CD4-positive, alpha-beta T cell treated with Interleukin-4 for 4 hours (primary cell): ENCODE data around the gene CENPP.
"Not testable (repeated sequence)": the region's sequence is repeated elsewhere in the genome, so short reads cannot be mapped to it uniquely, and the experiment has no call there.

ENCODE experiments used
- DNase-seq: peaks from one replicate; pipeline ENCODE4 v3.0.0-alpha.2; 2020

Gene CENPP

DNA sequence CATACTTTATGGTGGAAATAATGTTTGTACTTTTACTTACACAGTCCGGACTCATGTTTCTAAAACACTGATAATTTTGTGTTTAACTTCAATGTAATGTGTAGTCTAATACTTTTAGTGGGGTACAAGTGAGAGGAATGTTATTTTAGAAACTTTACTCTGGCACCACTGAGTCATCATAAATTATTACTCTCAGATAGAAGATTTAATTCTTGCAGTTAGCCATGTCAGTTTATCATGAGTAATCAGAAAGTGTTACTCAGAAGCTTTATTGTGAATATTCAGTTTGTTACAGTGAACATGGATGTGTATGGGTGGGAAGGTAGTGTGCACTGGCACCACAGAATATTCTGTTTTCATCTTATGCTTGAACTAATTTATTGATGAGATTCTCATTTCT, 58.6 kb downstream of the CENPP start:
- no peak for DNase-seq

DNA sequence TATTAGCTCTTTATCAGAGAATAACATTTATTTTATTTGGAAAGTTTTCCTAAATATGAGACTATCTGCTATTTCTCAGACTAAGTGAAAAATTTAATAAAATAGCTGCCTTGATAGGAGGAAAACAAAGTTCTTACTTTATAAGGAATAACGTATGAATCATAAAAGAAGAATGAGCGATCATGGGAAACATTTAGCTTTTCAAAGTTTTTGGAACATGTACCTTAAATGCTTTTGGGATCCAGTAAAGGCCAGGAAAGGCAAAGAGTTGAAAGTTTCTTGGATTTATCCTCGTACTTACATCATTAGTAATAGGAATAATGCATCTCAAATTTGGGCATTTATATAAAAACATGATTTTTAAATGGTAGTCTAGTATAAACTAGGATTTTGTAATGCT, 59.2 kb downstream of the CENPP start:
- DNase-seq = no peak

DNA sequence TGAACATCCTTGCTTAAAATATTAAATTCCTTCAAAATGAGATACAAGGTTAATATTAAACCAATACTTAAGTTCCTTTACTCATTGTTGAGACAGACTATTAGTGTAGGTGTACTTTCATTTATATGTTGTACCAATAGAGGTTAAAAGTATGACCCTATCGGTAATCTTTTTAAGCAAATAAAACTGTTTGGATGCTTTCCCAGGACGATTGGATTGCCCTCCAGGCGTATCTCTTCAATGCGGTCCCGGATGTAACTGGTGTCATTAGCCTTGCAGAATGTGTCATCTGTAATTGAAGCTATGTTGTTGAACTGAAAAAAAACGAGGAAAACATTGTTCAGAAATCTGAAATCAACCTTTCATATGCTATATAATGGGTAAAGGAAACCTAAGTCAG, 59.7 kb downstream of the CENPP start:
- DNase-seq = no peak

DNA sequence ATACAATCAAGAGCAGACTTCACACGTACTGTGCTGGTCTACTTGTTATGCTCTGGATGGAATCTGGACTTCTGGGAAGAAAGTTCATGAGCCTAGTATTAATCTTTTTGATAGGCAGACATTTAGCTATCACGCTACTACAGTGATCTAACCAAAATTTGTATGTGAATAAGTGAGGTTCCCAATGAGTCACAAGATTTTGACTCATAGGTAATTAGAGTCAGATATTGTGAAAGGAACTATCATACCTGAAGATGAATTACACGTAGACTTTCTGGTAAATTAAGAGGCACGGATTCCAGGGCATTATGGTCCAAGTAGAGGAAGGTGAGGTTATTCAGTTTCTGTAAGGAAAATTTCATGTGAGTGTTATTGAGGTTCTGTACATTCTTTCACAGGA, 60.2 kb downstream of the CENPP start:
- no peak for DNase-seq

DNA sequence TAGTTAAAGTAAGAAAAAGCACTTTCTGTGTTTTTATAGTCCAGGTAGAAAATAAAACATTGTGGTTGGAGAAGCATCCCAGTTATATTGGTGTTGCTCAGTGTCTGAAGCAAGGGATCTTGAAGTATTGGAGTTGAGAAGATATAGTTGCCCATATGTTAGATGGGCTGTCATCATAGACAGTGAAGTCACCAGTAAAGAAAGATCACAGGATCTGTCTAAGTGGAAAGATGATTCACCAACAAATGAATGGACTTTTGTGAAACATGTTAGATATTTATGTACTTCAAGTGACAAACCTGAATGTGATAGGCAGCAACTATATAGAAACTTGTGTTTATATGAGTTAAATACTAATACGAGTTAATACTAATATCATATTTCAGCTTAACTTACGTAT, 66.9 kb downstream of the CENPP start:
- DNase-seq = no peak

DNA sequence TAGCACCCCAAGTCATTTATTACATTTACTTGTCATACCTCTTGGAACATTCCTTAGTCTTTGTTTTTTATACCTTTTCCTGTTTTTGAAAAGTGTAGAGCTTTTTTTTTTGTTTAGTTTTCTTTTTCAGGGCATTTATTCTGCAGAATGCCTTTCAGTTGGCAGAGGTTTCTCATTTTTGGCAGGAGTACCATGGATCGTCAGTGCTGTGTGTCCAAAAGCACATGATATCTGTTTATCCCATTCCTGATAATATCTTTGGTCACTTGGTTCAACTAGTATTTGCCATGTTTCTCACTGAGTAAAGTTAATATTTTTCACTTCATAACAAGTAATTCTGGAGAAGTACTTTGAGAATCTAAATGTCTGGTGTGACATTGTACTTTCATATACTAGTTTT, 67.9 kb downstream of the CENPP start:
- no peak for DNase-seq

DNA sequence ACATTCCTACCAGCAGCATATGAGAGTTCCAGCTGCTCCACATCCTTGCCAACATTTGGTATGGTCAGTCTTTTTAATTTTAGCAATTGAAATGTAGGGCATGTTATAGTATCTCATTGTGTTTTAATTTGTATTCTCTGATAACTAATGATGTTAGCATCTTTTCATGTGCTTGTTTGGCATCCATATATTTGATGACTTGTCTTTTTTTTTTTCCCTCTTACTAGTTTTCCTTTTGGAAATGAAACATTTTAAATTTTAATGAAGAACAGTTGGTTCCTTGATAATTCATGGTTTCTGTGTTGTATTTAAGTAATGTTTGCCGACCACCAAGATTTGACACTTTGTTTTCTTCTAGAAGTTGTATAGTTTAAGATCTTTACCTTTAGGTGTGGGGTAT, 69.9 kb downstream of the CENPP start:
- DNase-seq = no peak

DNA sequence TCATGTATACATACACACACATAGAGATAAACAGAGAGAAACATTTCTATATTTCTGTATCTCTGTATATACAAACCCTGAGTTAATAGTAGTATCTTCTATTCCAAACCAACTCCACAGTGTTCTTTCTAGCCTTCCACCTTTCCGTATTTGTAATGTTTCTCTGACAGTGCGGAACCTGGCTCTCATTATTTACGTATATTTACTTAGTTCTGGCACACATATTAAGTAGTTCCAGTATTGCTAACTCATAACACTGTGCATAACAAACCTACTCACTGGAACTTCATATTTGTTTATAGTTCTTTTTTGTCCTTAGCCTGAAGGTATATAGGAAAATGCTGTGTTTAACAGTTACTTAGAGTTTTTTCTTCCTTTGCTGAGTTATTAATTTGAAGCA, 72.1 kb downstream of the CENPP start:
- no peak for DNase-seq

DNA sequence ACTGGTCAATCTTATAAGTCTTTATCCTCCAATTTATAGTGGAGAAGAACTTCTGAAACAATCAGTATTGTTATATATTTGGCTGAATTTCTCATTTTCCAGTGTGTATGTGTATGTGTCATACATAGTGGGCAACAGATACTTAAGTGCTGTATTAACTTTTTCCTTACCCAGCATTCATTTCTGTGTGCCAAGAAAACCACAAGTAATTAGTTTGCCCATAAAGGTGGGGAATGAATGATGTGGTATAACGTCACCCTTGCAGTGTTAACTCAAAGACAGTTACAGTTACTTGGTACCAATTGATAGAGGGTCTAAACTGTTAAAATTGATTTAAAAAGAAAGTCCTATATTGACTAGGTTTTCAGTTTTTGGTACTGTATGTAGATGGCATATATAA, 76.6 kb downstream of the CENPP start:
- no peak for DNase-seq

DNA sequence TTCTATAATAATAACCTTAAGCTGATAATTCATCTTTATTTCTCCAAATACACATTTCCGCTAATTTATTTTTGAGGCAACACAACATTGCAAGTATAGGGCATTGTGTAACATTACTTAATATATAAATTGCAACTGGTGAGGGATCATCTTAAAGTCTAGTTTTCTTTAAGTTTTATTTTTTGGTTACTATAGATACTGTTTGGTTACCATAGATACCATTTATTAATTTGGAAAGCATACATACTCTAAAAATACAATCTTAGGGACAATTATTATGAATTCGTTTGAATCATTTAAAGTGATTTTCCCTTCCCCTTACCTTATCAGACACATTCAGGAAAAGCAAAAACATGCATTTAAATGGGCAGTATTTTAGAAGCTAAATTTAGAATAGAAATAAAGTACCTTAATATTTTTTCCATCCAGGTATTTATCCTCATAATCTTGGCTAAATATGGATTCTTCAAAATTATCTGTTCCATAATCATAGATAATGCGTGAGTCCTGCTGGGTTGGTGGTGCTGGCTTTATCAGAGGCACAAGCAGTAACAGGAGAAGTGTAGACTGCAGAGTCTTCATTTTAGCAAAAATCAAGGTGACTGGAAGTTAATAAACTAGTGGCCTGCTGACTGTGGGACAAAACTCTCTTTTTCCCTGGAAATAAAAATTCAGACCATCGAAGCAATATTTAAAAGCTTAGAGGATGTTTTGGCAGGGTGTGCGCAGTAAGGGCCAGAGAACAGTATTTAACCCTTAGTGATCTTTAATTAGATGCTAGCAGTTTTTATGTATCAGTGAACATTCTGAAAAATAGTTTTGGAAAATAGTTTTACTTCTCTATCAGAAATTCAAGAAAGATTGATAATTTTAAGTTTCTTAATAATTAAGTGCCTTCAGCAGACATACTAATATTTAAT, 77.3 kb downstream of the CENPP start:
- no peak for DNase-seq

DNA sequence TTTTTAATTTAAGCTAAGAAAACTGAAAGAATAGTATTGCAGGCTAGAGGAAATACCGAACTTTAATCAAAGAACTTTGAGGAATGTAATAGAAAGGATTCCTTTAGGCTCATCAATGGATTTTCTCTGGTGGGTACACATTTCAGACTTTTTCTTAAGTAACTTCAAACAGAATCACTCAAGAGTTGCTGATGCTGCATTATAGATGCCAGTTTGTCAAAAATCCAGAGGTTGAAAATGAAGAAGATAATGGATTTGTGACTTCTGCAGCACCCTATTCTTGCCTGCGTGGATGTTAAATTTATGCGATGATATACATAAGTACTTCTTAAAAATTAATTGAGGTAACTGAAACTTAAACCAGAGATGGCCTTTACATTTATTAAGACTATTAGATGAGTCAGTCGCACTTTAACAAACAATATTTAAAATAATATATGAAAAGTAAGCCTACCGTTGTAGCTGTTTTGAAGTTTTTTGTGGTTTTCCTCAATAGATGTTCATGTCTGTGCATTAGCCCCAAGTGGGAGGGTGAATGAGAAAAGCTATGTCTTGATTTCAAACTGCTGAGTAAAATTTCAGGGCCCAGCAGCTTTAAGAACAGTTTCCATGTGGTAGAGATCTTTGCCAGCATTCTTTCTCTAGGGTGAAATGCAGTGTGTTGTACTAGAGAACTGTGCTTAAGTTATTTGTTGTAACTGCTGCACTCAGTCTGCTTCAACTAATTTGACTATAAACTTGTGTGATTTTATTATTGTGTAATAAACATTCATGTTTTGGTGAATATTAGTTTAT, 78.5 kb downstream of the CENPP start, which contains the start of gene OGN:
Gene OGN (minus strand): TSS at position 537 of the 795 bp plus-strand sequence. CDS start 1,171 bp downstream, outside the sequence.
- no peak for DNase-seq

DNA sequence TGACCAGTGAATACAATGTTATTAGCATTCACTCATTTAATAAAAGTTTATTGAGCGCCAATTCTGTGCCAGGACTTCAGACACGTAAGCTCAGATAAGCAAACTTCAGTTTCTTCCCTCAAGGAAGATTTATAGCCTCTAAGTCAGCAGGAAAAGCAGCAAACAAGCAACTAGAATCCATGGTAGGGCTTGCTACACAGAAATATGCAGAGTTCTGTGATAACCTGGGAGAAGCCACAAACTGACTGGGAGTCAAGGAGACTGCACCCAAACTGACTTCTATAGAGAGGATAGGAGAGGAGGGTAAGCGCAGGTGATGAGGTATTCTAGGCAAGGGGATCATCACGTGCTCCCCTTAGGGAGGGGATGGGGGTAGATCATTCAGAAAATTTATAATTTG, 80.1 kb downstream of the CENPP start:
- DNase-seq = no peak

DNA sequence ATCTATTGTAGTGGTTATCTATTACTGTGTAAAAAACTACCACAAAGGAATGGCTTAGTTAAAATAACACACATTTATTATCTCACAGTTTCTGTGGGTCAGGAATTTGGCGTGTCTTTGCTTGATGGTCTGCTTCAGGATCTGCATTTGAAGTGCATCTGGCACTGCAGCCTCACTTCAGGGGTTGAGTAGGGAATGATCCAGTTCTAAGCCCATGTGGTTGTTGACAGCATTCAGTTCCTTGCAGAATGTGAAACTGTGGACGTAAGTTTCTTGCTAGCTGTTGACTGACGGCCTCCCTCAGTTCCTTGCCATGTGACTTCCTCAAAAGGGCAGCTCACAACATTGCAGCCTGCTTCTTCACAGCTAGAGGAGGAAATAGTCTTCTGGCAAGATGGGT, 80.7 kb downstream of the CENPP start:
- peak; percentile 58 for DNase-seq

DNA sequence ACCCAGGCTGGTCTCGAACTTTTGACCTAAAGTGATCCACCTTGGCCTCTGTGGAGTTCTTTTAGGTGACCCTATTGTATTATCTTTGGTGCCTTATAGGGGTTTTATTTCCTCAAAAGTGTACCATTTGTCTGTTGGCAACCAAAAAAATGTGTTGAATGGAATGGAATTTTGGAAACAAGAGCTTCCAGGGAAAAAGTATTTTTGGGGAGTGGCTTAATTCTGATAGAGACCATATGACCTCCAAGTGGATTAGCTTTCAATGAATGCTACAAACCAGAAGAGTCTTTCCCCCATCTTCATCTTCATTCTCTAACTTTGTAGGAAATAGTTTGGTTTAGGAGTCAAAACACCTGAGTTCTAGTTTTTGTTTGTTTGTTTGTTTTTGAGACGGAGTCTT, 82.1 kb downstream of the CENPP start:
- DNase-seq = no peak

DNA sequence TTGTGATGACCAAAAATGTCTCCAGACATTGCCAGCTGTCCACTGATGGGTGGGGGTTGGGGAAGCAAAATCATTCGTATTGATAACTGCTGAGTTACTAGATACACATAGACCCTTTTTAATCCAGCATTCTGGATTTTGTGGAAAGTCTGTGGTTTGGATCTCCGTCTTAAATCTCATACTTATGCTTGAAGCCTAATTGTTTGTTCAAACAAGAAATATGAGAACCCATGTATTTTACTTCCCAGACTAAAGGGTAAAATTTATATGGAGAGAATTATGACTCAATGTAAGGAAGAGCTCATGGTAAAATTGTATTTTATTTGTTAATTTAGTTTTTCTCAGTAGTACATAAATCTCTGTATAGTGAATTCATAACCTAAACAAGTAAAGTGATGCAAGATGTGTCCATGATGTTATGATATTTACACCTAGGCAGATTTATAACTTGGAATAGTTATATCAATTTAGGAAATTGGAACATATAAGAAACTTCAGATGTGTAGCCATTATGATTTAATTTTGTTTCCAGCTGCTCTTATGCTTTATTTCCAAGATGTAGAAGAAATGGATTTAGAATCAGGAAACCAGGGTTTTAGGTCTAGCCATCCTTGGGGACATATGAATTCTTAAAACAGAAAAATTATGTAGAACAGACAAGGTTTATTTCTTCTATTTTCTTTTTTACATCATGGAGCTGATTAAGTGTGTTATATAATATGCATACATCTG, 83.2 kb downstream of the CENPP start:
- no peak for DNase-seq

DNA sequence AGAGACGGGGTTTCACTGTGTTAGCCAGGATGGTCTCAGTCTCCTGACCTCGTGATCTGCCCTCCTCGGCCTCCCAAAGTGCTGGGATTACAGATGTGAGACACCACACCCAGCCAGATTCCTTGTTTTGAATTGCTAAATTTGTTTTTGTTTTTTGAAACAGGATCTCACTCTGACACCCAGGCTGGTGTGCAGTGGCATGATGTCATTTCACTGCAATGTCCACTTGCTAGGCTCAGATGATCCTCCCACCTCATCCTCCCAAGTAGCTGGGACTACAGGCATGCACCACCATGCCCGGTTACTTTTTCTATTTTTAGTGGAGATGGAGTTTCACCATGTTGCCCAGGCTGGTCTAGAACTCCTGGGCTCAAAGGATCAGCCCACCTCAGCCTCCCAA, 85.4 kb downstream of the CENPP start:
- not testable (repeated sequence) for DNase-seq

DNA sequence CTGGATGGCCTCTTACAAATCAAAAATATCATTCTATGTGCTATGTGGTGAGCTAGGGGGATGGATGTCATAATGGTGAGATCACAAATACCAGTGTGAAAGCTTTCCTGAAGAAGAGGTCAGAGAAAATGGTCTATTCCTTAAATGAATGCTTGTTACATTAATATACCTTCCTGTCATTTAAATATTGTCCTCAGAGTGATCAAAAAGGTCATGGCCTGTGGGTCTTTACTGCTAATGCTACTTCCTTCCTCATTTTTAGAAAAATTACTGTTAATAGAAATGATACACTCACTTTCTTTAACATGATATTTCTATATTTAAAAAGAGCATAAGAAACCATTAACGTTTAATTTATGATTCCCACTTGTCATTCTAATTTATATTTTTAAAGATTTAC, 88.8 kb downstream of the CENPP start:
- no peak for DNase-seq

DNA sequence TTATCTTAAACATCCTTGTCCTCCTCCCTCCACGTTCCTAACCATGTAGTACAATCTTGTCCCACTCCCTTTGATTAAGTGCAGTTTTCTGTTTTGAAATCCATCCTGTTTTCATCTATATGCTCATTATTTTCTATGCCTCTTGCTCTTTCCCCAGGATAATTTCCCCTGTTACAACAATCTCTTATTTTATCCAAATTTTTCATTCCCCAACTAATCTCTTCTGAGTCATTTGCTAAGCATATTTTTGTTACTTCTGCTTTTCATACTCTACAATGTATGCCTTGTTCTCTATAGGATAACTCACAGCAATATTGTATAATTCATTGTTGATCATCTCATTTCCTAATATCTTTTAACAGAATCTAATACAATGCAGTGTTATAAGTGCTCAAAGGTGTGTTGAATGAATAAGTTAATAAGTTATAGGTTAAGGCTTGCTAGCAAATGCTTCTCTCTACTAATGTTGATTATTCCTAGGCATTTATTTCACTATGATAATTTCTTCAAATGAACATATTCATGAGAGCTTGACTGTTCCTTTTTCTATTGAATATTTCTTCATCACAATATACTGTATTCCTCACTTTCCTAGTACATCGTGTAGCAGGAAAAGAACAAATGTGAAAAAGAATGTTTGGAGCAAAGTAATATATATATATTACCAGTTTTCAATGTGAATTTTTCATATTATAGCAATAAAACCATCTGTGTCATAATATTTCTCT, 97.0 kb downstream of the CENPP start:
- no peak for DNase-seq

DNA sequence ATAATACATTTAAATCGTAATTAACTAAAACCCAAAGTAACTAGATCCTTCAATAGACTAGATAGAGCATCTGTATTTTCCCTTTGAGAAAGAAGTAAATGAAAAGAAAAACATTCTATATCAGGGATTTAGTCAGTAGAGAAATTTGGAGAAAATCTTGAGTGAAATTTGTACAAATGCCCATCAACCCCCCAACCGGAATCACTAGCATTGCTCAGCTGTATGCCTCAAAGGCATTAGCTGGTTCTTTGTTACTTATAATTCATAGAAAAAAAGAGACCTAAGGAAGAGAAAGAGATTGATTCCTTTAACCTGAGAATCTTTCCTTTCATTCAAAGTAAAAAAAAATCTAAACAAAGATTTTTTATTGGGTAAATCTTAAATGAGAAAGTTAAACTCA, 97.9 kb downstream of the CENPP start:
- no peak for DNase-seq

DNA sequence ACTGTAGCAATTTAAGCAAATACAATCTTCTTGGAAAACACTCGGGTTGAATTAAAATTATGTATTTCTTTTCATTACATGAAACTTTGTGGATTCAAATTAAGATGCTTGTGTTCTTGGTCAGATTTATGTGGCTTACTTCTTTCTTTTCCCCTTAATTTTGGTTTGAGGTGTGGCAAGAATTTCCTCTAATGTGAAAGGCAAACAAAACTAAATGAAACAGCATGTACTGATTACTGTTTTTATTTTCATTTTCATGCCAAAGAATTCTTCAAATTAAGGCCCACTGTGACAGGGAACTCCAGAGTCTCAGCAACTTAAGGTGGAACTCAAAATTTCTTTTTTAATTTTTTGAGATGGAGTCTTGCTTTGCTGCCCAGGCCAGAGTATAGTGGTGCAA, 98.6 kb downstream of the CENPP start, which contains the start of gene OMD:
Gene OMD (minus strand): TSS at position 132 of the 400 bp plus-strand sequence. CDS start 6,913 bp downstream, outside the sequence.
- no peak for DNase-seq

DNA sequence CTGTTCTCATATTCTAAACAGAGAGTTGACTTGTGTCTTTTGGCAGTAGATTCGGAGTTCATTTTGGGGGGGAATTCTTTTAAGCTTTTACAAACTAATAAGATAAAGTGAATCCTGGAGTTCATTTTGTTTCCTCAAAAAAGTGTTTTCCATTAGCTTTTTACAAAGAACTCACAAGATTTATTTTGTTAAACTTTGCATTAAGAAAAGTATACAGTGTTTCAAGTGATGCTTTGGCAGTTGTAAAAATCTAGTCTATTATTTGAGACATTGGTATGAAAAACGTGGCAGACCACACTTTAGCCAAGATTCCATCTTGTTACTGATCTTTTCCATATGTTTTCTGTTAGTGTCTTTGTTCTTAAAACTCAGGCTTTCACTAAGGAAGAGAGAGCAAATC, 99.7 kb downstream of the CENPP start:
- no peak for DNase-seq

DNA sequence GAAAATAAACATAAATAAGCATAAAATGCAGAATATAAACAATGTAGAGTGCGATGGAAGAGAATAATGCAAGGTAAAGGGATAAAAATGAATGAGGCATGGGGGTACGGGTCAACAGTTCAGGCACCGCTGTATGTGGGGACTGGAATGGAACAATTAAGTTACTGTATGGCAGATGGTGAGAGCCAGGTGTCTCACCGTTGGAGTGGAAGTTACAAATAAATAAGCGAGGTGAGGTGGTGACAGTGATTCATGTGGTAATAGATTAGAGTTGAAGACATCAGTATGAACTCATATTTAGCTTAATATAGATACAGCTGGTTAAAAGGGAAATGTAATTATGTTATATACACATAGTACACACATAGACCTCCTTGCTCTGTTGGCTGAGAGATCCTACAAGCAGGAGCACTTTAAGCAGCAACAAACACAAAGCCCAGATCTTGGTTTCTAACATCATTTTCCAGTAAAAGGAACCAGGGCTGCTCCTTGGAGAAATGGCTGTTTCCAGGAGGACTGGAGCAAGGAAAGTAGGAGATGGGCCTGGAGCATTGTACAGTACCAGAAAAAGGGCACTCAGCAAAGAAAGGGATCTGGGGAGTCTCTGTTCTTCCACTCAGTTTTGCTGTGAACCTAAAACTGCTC, 100.9 kb downstream of the CENPP start:
- no peak for DNase-seq
